Melanocyte of skin (primary cell): ENCODE results near the gene SS18L1. TPM values are rescaled to one million over a fixed set of nuclear protein-coding genes. Genes with fewer than 3 reads are reported as not detected.

ENCODE experiments used
- total RNA-seq, 2 donors: library from RNA; depleted of rRNA; stranded (reverse); fragments of >200 nt; gene quantifications; 2 replicates each; pipeline ENCODE4 v1.2.3, GENCODE V29; 2012

Gene SS18L1, protein sequence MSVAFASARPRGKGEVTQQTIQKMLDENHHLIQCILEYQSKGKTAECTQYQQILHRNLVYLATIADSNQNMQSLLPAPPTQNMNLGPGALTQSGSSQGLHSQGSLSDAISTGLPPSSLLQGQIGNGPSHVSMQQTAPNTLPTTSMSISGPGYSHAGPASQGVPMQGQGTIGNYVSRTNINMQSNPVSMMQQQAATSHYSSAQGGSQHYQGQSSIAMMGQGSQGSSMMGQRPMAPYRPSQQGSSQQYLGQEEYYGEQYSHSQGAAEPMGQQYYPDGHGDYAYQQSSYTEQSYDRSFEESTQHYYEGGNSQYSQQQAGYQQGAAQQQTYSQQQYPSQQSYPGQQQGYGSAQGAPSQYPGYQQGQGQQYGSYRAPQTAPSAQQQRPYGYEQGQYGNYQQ
- total RNA-seq, result 10 to 100 TPM; 14.3 to 15.8 TPM

DNA sequence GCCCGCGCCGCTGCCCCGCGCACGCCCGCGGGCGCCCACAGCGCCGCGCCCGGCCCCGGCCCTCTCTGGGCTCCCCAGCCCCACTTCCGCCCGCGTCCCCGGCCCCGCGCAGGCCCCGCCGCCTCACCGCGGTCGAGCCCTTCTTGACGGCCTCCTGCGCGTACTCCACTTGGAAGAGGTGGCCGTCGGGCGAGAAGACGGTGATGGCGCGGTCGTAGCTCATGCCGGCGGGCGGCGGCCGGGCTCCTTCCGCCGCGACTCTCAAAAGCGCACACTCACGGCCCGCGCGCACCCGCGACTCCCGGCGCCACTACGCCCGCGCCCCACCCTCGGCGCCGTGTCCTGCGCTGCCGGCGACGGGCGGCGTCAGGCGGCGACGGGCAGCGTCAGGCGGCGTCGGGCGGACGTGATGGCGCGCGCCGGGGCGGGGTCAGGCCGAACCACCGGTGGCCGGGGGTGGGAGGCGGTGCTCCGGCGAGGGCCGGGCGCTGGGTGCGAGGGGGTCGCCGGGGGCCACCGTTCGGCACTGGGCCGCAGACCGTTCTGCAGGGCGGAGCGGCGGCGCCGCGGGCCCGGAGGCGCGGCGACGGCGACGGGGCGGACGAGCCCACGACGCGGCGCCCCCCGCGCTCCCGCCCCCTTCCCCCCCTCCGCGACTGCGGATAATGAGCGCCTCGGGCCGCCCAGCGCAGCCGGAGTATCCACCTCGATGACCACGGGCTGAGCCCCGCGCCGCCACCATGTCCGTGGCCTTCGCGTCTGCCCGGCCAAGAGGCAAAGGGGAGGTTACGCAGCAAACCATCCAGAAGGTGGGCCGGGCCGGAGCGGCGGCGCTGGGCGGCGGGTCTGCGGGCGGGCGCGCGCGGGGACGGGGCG is at the start of gene SS18L1, which contains the start of gene PSMA7:
Gene SS18L1, plus strand, starts transcription at position 689 of the 876 bp plus-strand sequence. Its CDS starts 52 bp downstream, at position 741.
Gene PSMA7, minus strand, starts transcription at position 314 of the 876 bp plus-strand sequence. Its CDS starts 91 bp downstream, at position 223.

DNA sequence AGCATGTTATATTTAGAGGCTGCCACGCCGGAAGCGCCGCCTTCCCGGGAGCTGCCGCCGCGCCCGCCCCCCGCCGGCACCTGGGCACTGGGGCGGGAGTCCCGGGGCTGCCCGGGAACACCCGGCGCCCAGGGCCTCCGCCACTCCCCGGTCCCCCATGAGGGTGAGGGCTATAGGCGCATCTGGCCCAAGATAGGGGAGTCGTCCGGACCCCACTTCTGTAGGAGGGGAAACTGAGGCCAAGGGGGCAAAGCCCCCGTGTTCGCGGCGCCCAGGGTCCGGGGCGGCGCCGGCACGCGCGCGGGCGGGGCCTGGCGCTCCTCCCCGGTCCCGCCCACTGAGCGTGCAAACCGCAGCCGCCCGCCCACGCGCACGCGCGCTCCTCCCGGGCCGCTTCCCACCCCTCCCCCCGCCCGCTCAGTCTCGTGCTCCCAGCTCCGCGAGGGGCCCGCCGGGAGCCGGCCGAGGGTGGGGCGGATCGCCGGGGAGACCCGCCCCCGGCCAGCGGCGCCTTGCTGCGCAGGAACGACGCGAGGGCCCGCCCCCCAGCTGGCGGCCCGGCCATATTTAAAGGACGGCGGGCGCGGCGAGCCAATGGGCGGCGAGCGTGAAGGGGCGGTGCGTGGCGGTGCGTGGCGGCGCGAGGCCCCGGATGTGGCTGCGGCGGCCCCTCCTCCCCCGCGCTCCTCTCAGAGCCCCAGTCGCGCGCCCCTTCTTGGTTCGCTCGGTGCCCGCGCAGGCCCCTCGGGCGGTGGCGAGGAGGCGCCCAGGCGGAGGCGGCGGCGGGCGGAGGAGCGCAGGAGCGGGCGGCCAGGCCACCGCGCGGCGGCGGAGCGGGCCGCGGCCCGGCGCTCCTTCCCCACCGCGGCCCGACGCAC is 21.6 kb upstream of the SS18L1 start, which contains the start of gene LSM14B:
Gene LSM14B, plus strand, starts transcription at position 700 of the 878 bp plus-strand sequence. CDS start 192 bp downstream, outside the sequence.

DNA sequence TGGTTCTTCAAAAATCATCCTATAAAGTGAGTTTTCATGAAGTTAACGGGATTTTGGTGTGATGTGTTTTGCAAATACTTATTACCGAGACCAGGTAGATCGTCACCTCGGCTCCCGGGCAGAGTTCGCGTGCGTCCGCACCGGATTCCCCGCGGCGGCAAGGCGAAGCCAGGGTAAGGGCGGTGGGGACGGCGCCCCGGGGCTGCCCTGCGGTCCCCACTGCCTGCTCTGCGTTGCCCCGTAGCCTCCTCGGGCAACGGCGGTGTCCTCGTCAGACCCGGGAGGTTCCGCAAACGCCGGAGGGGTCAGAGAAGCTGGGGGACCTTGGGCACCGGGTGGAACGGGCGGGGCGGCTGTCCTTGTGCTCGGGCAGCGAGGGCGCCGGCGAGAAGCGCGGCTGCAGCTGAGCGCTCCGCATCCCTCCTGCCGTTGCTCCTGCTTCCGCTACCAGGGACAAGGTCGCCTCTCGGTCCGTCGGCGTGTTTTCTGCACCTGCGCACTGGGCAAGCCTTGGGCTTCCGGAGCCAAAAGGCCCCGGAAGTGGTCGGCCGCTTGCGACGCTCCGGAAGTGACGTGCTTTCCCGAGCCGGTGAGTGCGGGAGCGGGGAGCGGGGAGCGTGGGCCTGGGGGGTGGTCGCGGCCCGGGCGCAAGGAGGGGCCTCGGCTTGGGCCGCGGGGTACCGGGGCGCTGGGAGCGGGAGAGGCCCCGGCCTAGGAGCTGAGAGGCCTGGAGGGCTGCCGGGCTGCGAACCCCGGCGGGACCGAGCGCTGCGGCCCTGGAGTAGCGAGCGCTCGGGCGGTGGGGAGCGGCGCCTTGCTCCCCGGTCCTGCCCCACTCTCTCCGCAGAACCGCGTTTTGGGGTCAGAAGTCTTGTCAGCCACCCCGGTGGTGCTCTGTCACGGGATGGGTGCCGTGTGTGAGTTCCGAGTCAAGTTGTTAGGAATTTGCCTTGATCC is 39.2 kb downstream of the SS18L1 start, which contains the start of gene MTG2:
Gene MTG2, plus strand, starts transcription at position 560 of the 957 bp plus-strand sequence. CDS start 10,393 bp downstream, outside the sequence.

DNA sequence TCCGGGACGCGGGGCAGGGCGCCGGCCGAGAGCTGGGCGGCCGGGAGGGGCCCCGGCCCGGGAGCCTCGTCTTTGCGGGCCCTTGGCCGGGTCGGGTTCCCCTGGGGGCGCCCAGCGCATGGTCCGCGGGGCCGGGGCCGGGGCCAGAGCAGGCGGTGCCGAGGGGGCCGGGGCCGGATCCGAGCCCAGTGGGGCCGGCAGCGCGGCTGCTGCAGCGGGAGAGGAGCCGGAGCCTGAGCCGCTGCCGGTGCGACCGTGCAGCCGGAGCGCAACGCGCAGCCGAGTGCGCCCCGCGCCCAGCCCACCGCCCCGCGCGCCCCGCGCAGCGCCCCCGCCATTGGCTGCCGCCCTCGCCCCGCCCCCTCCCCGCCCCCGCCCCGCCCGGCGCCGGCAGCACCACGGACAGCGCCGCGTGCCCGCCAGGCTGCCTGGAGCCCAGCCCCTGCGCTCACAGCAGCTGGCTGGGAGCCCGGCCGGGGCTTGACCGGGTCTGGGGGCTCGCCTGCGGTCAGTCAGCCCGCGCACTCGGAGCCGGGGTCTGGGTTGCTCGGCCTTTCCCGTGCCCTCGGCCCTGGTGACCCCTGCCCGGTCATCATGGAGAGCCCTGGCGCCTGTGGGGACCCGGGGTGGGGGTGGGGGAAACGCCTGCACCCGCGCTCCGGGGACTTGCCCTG is 76.6 kb downstream of the SS18L1 start, which contains the start of gene HRH3:
Gene HRH3, minus strand, starts transcription at position 287 of the 674 bp plus-strand sequence. CDS start 308 bp downstream, outside the sequence.

Other genes starting within 250 kb of the SS18L1 start
- 10 to 100 TPM in 1 of 2 donors, 1 to 10 TPM in 1; 5.2 to 11.3 TPM for gene TAF4, start 77.9 kb upstream of the SS18L1 start, total RNA-seq
- 10 to 100 TPM; 31.0 to 31.6 TPM for gene LSM14B, start 21.3 kb upstream of the SS18L1 start, total RNA-seq
- gene PSMA7, start 375 bp upstream of the SS18L1 start, total RNA-seq, result 100 to 1,000 TPM; 331 to 446 TPM
- 10 to 100 TPM; 16.5 to 26.6 TPM for gene MTG2, start 39.3 kb downstream of the SS18L1 start, total RNA-seq
- not detected for gene HRH3, start 76.5 kb downstream of the SS18L1 start, total RNA-seq
- gene OSBPL2, start 94.8 kb downstream of the SS18L1 start, total RNA-seq, result 10 to 100 TPM; 21.3 to 24.0 TPM
- gene ADRM1, start 159.2 kb downstream of the SS18L1 start, total RNA-seq, result 100 to 1,000 TPM; 133 to 185 TPM
- 1 to 10 TPM; 2.0 to 2.8 TPM for gene LAMA5, start 223.5 kb downstream of the SS18L1 start, total RNA-seq
- 100 to 1,000 TPM; 230 to 299 TPM for gene RPS21, start 243.3 kb downstream of the SS18L1 start, total RNA-seq